ENCODE measurements around the gene PDE5A. TPM values are rescaled to one million over a fixed set of nuclear protein-coding genes. Genes with fewer than 3 reads are reported as not detected.

The PDE5A gene
- total and polyA plus RNA-seq, 10 of the 15 experiments (the other 5 are each of a cell fraction or from before 2014, with no cell fraction given) = under 0.01 to 3.9 (median 0.26) TPM; not detected in 1

DNA sequence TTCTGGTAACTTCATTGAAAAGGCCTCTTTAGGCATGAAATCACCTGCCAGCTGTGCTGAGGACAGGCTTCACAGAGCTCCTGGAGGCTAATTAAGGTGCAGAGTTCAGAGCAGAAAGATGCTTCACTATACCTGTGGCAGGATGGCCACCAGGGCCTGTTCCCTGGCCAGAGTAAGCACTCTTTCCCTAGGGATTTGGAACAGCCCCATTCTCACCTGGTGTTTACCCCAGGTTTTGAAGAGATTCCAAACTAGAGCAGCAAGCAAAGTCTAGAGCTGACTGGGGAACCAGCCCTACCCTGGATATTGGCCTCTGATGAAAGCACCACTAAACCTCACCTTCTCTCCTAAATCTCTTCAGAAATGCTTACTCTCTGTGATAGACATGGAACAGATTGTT, 148.8 kb downstream of the PDE5A start:
- ChIA-PET RAD21 (ENCODE audit: unreplicated experiment) (no interaction called here), CTCF (no interaction called here), SMC1A (ENCODE audit: uncharacterized antibody, unreplicated experiment) (no interaction called here), POLR2A (no interaction called here)
- Histone ChIP-seq H2AFZ (ENCODE audit: control insufficient read depth, low read depth, low read length) (no peak overlapping the region), H3K4me2 (ENCODE audit: control insufficient read depth, insufficient read depth) (no peak overlapping the region), H3K9ac (ENCODE audit: control insufficient read depth, insufficient read depth, low read length) (no peak overlapping the region), H3K27ac (ENCODE audit: control insufficient read depth, insufficient read depth) (no peak overlapping the region), H3K27me3 (replicated peaks in 1 of 2; ENCODE audit: control insufficient read depth in 2 of 2, insufficient read depth in 2 of 2, low read length in 1 of 2) (no peaks in the 10 kb centered on the region), H4K20me1 (ENCODE audit: control insufficient read depth, insufficient read depth) (no peaks in the 10 kb centered on the region), H3K4me1 (ENCODE audit: control insufficient read depth, insufficient read depth, low read length) (no peaks in the 10 kb centered on the region), H3K4me3 (no peak overlapping the region), H3K36me3 (ENCODE audit: control insufficient read depth in 2 of 2, insufficient read depth in 2 of 2, low read length in 1 of 2) (peaks cover 0 to 10% of the 10 kb centered on the region in 2 experiments; a peak in 3 of 4 replicates), H3K79me2 (ENCODE audit: control insufficient read depth, insufficient read depth, low read length) (no peaks in the 10 kb centered on the region), H3K9me3 (replicated peaks; ENCODE audit: control insufficient read depth, insufficient read depth, low read length) (no peaks in the 10 kb centered on the region)
- no peak for DNase-seq (ENCODE audit: low read depth, low spot score)
- intact Hi-C loops (cut with micrococcal nuclease; ENCODE audit: unreplicated experiment) = no loop called here
- TF ChIP-seq NR2F1 (conservative IDR thresholded peaks at IDR 0.05) = no peak
- TF ChIP-seq ZBTB40 (IDR thresholded peaks at IDR 0.05; ENCODE audit: borderline replicate concordance) = no peak
- no peak for TF ChIP-seq RBBP5 (conservative IDR thresholded peaks at IDR 0.05)
- TF ChIP-seq, protein P1, sequence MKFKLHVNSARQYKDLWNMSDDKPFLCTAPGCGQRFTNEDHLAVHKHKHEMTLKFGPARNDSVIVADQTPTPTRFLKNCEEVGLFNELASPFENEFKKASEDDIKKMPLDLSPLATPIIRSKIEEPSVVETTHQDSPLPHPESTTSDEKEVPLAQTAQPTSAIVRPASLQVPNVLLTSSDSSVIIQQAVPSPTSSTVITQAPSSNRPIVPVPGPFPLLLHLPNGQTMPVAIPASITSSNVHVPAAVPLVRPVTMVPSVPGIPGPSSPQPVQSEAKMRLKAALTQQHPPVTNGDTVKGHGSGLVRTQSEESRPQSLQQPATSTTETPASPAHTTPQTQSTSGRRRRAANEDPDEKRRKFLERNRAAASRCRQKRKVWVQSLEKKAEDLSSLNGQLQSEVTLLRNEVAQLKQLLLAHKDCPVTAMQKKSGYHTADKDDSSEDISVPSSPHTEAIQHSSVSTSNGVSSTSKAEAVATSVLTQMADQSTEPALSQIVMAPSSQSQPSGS (IDR thresholded peaks at IDR 0.05; ENCODE audit: low read length) = no peak
- no peak for TF ChIP-seq NBN (IDR thresholded peaks at IDR 0.05)
- no peak for TF ChIP-seq NFYA (IDR thresholded peaks at IDR 0.05; ENCODE audit: borderline replicate concordance, low read depth, low read length)
- in situ Hi-C loops (cut with MboI) = no loop called here
- FAIRE-seq = no peak
- no peak for ATAC-seq
- no TSS peak for BruUV-seq (replicated peaks)

Data from GM12878 (cell line).